RKO (cell line): ENCODE results near the gene PRPF19.

Experiments used
- DNase-seq: peaks from one replicate; pipeline ENCODE4 v3.0.0-alpha.2; 2016; ENCODE audit warnings: low spot score

Gene PRPF19

DNA sequence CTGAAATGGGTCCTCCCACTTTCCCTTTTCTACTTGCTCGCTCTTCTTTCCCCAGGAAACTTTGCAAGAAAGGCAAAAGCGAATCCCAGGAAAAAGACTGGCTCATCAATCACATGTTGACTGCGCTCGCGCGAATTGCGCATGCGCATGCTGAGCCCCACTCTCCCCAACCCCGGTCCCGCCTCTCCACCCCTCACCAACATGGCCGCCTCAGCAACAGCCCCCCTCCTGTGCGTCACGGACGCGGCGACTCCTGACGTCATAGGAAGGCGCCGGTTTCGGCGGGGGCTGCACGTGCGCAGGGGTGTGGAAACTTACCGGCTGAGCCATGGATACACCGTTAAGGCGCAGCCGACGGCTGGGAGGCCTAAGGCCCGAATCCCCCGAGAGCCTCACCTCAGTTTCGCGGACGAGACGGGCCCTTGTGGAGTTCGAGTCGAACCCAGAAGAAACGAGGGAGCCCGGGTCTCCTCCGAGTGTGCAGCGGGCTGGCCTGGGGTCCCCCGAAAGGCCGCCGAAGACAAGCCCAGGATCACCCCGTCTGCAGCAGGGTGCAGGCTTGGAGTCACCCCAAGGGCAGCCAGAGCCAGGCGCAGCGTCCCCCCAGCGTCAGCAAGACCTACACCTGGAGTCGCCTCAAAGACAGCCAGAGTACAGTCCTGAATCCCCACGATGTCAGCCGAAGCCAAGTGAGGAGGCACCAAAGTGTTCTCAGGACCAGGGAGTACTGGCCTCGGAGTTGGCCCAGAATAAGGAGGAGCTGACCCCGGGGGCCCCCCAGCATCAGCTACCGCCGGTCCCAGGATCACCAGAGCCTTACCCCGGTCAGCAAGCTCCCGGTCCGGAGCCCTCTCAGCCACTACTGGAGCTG, 64.4 kb downstream of the PRPF19 start, which contains the start of gene CCDC86:
TSS of gene CCDC86 (plus strand) at position 317 of the 871 bp plus-strand sequence. CDS start at position 329, 12 bp downstream.
- peak; percentile 95 for DNase-seq
